ES-I3 (cell line): ENCODE results near the gene CCT5.
A peak's percentile ranks its signal among the peaks of the same experiment; 100 is the strongest.

ENCODE experiments used
- H3K36me3 ChIP-seq: 2 replicates; pipeline ENCODE4 v1.6.1; 2013; ENCODE audit warnings: mild to moderate bottlenecking, low read length, control low read depth, moderate library complexity; ENCODE audit not compliant: insufficient read depth
- H3K4me1 ChIP-seq: 2 replicates; pipeline ENCODE4 v1.6.1; 2013; ENCODE audit warnings: mild to moderate bottlenecking, control low read depth, low read length; ENCODE audit not compliant: insufficient read depth
- H3K9ac ChIP-seq: 2 replicates; pipeline ENCODE4 v1.6.1; 2013; ENCODE audit warnings: low read depth, mild to moderate bottlenecking, low read length, moderate library complexity
- H3K9me3 ChIP-seq: 2 replicates; pipeline ENCODE4 v1.6.1; 2013; ENCODE audit warnings: mild to moderate bottlenecking, low read length, moderate library complexity; ENCODE audit not compliant: control insufficient read depth, insufficient read depth

CCT5 gene

DNA sequence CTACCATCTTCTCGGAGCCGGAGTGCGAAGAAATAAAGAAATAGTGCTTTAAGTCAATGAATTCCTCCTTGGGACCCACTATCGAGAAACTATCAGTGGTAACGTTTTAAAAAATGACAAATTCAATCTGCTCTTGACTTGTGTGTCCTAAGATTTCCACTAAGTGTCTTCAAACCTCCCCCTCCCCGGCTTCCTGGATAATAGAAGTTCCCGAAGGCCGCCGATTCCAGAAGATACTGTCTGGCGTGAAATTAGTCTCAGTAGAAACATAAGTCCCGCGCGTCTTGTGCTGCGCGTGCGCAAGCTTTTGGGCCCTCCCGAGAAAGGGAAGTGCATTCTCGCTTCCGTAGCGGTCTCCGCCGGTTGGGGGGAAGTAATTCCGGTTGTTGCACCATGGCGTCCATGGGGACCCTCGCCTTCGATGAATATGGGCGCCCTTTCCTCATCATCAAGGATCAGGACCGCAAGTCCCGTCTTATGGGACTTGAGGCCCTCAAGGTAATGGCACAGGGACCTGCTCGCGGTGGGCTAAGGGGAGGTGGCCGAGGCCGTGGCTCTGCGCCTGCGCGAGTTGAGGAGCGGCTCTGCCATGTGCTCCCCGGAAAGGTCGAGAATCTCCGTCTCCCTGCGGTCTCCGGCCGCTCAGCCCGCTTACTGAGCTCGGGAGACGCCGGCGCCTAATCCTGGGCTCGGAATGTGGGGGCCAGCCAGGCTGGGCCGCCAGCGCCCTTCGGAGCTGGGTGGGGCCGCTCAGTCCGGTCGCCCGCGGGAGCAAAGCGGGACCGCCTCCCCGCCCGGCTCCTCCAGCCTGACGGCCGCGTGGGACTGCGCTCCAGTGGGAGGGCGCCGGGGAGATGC, at the start of gene CCT5:
Gene CCT5 (plus strand): TSS at position 333 of the 858 bp plus-strand sequence. CDS start 61 bp downstream, at position 394.
- no peaks in the 10 kb centered on the region for H3K9me3 ChIP-seq
- peak within 1 kb of the TSS; percentile 87 for H3K9ac ChIP-seq
- H3K4me1 ChIP-seq: peaks cover 7% of the 10 kb centered on the region; the same call in 1 of the 2 replicates
- H3K36me3 ChIP-seq: peaks cover 19% of the 10 kb centered on the region

- no peak overlapping the region for H3K9ac ChIP-seq
- no peaks in the 10 kb centered on the region for H3K36me3 ChIP-seq
- peaks cover 7% of the 10 kb centered on the region; the same call in 1 of the 2 replicates for H3K4me1 ChIP-seq
- peaks cover 14% of the 10 kb centered on the region for H3K9me3 ChIP-seq
Observed at GRCh38 chr5:10201223-10201868, 48.7 kb upstream of the CCT5 start.

- Histone ChIP-seq H3K36me3 (no peaks in the 10 kb centered on the region), H3K4me1 (peaks cover 7% of the 10 kb centered on the region; the same call in 1 of the 2 replicates), H3K9ac (no peak overlapping the region), H3K9me3 (peaks cover 14% of the 10 kb centered on the region)
Observed at GRCh38 chr5:10202089-10202910, 47.8 kb upstream of the CCT5 start.

GRCh38 chr5:10209004-10209403, 41.1 kb upstream of the CCT5 start:
- H3K9me3 ChIP-seq: no peaks in the 10 kb centered on the region
- H3K4me1 ChIP-seq: no peaks in the 10 kb centered on the region
- no peak overlapping the region for H3K9ac ChIP-seq
- H3K36me3 ChIP-seq: no peaks in the 10 kb centered on the region

DNA sequence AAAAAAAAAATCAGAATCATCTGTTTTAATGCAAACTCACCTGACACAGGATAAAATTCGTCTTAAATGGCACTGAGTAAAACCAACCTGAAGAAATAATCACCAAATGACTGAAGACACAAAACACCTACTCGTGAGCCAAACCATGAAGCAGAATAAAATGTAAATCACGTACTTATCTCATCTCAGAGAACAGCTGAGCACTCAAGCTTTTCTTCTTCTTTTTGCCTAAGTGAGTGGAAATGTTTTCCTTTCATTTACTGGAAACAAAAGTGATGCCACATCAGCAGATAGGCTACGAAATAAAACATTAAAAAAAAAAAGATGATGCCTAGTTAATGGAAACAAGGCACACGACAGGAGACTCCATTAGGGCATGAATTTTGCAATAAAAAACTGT, 36.8 kb upstream of the CCT5 start:
- Histone ChIP-seq H3K4me1 (no peaks in the 10 kb centered on the region), H3K9ac (no peak overlapping the region), H3K36me3 (no peaks in the 10 kb centered on the region), H3K9me3 (no peaks in the 10 kb centered on the region)

DNA sequence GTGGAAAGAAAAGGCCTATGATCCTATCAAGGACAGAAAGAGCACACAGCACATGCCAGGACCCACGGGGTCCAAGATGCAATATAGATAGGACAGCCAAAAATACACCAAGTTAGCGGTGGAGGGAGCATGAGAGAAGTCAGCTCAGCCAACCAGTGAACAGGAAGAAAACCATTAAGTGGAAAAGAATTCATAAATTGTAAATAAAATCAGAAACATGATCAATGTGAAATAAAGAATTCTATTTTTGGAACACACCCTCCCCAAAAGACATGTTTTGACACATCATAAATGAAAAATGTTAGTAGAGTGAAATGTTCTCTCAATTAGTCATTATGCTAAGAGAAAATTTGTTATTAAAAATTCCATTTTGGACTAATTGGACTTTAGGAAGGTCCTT, 36.0 kb upstream of the CCT5 start:
- Histone ChIP-seq H3K36me3 (no peaks in the 10 kb centered on the region), H3K9ac (no peak overlapping the region), H3K9me3 (no peaks in the 10 kb centered on the region), H3K4me1 (no peaks in the 10 kb centered on the region)

DNA sequence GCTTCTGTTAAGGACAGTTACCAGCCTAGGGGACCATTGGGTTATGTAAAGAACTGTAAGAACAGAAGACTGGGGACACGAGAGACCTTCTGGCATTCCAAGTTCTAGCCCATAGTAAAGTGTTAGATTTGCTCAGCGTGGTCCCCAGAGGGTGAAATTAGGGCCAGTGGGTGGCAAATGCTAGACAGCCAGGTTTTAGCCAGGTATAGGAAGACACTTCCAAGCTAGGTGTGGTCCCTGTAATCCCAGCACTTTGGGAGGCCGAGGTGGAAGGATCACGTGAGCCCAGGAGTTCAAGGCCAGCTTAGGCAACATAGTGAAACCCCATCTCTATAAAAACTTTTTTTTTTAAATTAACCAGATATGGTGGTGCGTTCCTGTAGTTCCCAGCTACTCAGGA, 34.7 kb upstream of the CCT5 start:
- Histone ChIP-seq H3K4me1 (no peaks in the 10 kb centered on the region), H3K9me3 (no peaks in the 10 kb centered on the region), H3K9ac (no peak overlapping the region), H3K36me3 (no peaks in the 10 kb centered on the region)

DNA sequence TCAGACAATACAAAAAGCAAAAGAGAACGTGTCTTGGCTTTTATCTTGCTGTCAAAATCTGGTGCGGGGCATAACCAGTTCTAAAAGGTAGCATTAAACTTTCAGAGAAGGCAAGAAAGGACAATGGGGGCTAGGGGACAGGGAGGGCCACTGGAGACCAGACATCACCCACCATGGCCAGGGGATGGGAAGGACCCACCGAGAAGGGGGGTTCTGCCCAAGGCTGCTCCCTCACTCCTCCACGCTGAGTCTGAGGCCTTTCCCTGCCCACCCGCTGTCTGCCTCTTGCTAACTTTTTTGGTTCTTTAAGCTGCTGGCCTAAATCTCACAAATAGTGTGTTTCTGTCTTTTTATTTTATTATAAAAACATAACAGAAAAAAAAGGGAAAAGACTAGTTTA, 34.0 kb upstream of the CCT5 start:
- Histone ChIP-seq H3K36me3 (no peaks in the 10 kb centered on the region), H3K9ac (no peak overlapping the region), H3K4me1 (no peaks in the 10 kb centered on the region), H3K9me3 (no peaks in the 10 kb centered on the region)

DNA sequence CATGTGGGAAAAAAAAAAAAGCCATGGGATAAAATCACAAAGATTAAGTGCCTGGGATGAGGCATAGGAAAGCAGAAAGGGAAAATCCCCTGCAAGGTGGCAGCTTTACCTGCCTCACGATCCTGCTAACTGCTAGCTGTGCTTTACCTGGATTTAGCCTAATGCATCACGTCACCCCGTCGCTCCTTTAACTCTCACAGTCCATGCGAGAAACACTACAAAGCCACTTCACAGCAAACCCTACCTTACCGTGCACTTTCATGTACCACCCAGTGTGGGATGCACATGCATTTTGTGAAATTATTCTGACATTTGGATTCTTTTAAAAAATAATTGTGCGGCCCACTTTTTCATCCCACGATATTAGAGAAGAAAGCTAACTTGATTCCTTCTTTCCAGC, 31.4 kb upstream of the CCT5 start:
- H3K9me3 ChIP-seq: no peaks in the 10 kb centered on the region
- no peaks in the 10 kb centered on the region; the same call in 1 of the 2 replicates for H3K36me3 ChIP-seq
- H3K9ac ChIP-seq: no peak overlapping the region
- no peaks in the 10 kb centered on the region for H3K4me1 ChIP-seq

DNA sequence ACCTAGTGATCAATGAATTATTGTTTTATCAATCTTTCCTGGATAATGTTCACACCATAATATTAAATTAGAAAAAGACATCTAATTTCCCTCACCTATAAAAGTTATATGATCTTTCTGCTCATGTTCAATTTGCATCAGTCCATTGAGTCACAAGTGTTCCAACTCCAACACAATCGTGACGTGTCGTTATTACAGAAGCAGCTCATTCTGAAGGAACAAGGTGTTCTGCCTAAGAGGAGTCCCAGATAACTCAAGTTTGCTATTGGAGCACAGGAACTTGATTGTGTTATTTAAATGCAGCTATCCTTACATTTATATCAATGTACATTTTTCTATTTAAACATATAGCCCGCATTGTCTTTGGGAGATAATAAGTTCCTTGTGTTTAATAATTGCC, 31.0 kb upstream of the CCT5 start:
- H3K9ac ChIP-seq: no peak overlapping the region
- H3K36me3 ChIP-seq: no peaks in the 10 kb centered on the region; the same call in 1 of the 2 replicates
- no peaks in the 10 kb centered on the region for H3K4me1 ChIP-seq
- no peaks in the 10 kb centered on the region for H3K9me3 ChIP-seq

DNA sequence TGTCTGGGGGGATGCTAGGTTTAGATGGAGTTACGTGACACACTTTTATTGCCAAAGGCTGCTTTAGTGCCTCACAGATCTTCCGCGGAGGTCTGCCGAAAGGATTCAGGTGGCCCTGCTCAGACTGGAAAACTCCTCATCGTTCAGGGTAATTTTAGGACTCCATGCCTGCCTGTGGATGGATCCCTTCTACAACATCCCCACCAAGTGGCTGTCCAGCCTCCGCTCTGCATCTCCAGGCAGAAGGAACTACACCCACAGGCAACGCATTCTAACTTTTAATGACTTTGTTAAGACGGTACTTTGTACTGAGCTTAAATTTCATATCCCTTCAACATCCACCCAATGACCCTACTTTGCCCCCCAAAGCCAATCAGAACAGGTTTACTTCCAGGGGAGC, 29.8 kb upstream of the CCT5 start:
- Histone ChIP-seq H3K9me3 (no peaks in the 10 kb centered on the region), H3K36me3 (no peaks in the 10 kb centered on the region; the same call in 1 of the 2 replicates), H3K4me1 (no peaks in the 10 kb centered on the region), H3K9ac (no peak overlapping the region)

GRCh38 chr5:10222326-10222725, 27.8 kb upstream of the CCT5 start:
- peaks cover 3% of the 10 kb centered on the region; the same call in 1 of the 2 replicates for H3K9me3 ChIP-seq
- no peaks in the 10 kb centered on the region; the same call in none of the 2 replicates for H3K36me3 ChIP-seq
- H3K4me1 ChIP-seq: no peaks in the 10 kb centered on the region
- H3K9ac ChIP-seq: no peak overlapping the region

- H3K9me3 ChIP-seq: peaks cover 3% of the 10 kb centered on the region; the same call in 1 of the 2 replicates
- no peaks in the 10 kb centered on the region; the same call in none of the 2 replicates for H3K36me3 ChIP-seq
- H3K4me1 ChIP-seq: no peaks in the 10 kb centered on the region
- H3K9ac ChIP-seq: no peak overlapping the region
Observed at GRCh38 chr5:10227379-10227778, 22.7 kb upstream of the CCT5 start.

- H3K9me3 ChIP-seq: peaks cover 3% of the 10 kb centered on the region; the same call in 1 of the 2 replicates
- H3K36me3 ChIP-seq: no peaks in the 10 kb centered on the region; the same call in 1 of the 2 replicates
- H3K4me1 ChIP-seq: peaks cover 1% of the 10 kb centered on the region; the same call in 1 of the 2 replicates
- H3K9ac ChIP-seq: no peak overlapping the region
Observed at GRCh38 chr5:10228288-10228687, 21.8 kb upstream of the CCT5 start.
